Activated CD8-positive, alpha-beta memory T cell treated with anti-CD3 and anti-CD28 coated beads, Interleukin-2, amount 50 U/mL, for 48 hours (primary cell): Measurements from ENCODE around the gene GALNT2.

Experiments
- DNase-seq: peaks from one replicate; pipeline ENCODE4 v3.0.0-alpha.2; 2020

The GALNT2 gene

DNA sequence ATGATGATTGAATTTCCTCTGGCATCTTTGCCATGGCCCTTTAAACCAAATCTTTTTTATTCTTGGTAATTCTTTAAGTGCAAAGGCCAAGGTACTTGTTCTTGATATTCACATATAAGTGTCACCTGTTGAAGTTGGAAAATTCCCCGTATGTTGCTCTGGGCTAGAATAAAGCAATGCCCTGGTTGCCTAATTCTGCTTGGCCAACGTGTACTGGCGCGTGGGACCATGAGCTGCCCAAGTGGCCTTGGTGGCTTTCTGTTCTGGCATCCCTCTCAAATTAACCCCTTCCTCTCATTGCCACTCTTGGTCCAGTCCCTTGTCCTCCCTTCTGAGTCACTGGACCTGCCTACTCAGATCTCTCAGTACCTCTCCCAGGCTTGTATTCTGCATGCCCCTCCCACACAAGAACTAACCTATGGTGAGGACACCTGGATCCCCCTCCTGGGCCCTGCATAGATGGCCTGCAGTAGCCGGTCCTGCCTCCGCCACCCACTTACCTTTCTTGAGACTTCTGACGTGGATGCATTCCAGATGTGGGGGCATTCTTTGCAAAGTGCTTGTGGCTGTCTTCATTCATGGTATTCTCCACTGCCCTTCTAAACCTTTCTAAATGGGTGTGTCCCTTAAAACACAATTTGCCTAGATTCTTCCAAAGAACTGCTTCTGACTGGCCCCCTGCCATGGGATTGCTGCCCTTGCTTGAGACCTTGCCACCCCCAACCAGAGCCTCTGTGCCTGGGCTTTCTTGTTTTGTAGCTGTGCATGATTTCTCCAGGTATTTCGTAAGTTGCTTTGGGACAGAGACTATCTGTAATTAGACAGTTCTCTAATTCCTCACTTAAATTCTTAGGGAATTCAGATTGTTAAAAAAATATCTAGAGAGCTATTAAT, 152.4 kb downstream of the GALNT2 start:
- DNase-seq = no peak

GRCh38 chr1:230220478-230220877, 153.4 kb downstream of the GALNT2 start:
- no peak for DNase-seq

DNA sequence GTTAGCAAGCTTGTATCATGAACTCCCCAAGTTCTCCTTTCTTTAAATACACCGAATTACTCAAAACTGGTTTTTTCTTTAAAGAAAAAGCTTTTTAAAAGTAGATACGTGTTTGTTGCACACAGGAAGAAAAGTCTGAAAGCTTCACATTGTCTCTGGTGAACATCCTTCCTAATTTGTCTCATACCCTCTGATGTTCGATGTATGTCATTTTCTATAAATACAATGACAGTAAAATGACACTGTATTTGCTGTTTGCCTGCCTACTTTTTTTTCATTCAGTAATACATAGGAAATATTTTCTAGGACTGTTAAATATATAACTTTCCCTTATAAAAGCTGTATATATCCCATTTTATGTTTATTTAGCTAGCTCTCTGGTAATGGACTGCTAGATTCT, 153.9 kb downstream of the GALNT2 start:
- no peak for DNase-seq

DNA sequence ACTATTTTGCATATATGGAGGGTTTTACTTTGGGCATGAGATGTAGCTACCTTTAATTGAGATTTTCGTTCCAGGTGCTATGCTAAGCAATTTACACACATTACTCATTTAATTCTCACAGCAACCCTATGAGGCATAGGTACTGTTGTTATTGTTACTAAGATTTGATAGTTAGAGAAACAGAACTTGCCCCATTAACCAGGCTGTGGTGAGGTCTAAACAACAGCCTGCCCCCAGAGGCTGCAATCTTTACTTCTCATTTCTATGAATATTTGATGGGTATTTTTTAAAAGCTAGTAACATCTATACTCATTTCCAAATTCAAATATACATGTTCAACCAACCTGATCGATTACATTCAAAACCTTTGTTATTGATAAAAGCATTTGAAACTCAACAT, 155.6 kb downstream of the GALNT2 start:
- no peak for DNase-seq

- DNase-seq = no peak
Observed at GRCh38 chr1:230224101-230224960, 157.3 kb downstream of the GALNT2 start.

GRCh38 chr1:230226007-230226800, 159.2 kb downstream of the GALNT2 start:
- no peak for DNase-seq

- no peak for DNase-seq
Observed at GRCh38 chr1:230226814-230227213, 159.8 kb downstream of the GALNT2 start.

DNA sequence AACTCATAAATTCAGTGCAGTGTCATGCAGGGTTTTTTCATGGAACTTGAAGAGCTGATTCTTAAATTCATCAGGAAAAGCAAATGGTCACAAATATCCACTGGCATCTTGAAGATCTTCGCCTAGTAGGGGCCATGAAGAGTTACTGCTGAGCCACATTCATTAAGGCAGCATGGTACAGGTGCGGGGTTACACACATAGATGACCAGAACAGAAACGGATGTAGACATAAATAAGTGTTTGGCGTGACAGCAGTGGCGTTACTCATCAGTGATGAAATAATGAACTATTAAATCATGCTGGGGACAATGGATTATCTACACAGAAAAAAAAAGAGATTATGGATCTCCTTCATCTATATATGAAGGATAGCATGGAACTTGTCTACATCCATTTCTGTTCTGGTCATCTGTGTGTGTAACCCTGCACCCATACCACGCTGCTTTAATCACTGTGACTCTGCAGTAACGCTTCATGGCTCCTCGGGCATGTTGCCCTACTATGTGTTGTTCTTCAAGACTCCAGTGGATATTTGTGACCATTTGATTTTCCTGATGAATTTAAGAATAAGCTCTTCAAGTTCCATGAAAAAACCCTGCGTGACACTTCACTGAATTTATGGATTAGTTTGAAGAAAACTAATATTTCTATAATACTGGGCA, 161.3 kb downstream of the GALNT2 start:
- no peak for DNase-seq

GRCh38 chr1:230230273-230230672, 163.2 kb downstream of the GALNT2 start:
- DNase-seq = no peak

GRCh38 chr1:230230948-230231773, 164.1 kb downstream of the GALNT2 start:
- no peak for DNase-seq

GRCh38 chr1:230231774-230232145, 164.7 kb downstream of the GALNT2 start:
- no peak for DNase-seq

GRCh38 chr1:230232371-230232771, 165.3 kb downstream of the GALNT2 start:
- DNase-seq = no peak

DNA sequence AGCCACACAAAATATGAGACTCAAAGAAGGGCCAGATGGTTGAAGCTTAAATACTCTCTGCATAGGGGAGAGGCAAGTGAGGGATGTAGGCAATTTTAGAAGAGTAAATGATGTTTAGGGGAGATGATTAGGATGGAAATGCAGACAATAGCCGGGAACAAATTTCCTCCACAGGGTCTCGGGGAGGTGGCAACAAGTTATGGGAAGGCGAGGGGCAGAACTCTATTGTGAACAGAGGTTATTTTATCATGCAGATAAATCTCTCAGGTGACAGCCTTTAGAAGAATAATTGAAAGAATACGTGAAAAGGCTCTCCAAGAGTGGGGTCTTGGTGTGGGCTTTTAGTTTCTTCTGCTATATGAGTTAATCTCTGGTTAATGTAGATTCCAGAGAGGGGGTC, 166.7 kb downstream of the GALNT2 start:
- DNase-seq = no peak

GRCh38 chr1:230235876-230236275, 168.8 kb downstream of the GALNT2 start:
- DNase-seq = no peak

DNA sequence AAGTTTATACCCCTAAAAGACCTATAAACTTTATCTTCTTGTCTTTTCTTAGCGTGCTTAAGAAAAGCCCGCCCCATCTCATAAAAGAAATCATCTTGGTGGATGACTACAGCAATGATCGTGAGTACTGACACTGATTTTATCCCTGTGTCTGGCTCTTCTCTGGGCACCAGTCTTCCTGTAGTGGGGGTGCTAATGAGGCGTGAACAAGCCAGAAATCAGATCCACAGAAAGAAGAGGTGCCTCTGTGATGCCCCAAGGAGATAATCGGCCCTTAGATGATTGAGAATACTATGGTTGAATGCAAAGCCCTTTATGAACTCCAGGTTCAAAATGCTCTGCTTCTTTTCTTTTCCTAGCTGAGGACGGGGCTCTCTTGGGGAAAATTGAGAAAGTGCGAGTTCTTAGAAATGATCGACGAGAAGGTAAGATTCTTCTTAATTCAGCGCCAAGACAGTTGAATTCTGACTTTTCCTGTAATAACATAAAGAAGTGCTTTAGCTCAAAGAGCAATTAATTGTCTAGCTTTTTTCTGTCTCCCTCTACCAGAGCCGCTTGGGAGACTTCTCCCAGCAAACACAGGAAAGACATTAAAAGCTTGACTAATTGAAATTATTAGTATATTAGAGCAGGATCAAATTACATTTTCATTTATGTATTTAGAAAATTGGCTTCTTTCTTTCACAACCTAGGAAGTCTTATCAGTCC, 169.4 kb downstream of the GALNT2 start:
- no peak for DNase-seq

DNA sequence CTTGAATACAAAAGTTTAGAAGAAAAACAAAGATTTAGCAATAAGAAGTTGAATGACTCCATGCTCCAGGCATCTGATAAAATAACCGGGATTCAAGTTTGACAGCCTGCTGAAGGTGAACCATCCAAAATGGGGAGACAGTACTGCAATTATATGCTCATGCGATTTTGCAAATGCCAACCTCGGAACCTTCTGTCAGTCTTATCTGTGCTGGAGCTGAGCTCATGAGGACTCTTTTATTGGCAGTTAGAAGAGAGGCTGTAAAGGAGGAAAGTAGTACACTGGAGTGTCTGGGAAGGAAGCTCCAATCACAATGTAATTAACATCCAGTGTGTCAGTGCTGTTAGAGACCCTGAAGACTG, 170.0 kb downstream of the GALNT2 start:
- DNase-seq = no peak

DNA sequence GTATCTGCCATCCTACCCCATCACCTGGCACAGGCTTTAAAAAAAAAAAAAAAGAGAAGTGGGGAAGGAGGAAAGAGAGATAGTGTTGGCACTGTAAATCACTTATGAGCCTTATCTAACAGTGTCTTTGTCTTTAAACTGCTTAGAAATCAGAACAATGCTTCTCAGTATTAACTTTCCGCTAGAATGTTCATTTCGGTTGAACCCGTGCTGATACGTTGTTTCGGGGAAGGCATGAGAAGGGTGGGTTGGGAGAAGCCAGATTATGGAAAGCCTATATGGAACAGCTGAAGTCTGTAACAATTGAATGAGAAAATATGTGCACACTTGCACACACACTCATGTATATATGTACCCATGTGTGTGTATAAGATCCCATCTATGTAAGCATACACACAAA, 170.8 kb downstream of the GALNT2 start:
- no peak for DNase-seq

DNA sequence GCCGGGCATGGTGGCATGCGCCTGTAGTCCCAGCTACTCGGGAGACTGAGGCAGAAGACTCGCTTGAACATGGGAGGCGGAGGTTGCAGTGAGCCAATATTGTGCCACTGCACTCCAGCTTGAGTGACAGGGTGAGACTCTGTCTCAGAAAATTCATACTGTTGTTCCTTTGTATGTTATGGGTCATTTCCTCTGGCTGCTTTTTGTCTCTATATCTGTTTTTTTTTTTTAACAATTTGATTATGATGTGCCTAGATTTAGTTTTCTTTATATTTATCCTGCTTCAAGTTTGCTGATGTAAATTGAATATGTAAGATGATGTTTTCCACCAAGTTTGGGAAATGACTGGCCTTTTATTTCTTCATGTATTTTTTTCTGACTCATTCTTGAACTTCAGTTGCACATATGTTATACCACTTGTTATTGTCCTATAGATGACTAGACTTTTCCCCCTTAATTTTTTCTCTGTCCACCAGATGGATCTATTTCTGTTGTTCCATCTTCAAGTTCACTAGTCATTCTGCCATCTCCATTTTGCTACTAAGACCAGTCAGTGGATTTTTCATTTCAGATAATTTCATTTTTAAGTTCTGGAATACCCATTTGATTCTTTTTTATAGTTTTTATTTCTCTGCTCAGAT, 173.5 kb downstream of the GALNT2 start:
- DNase-seq = no peak

DNA sequence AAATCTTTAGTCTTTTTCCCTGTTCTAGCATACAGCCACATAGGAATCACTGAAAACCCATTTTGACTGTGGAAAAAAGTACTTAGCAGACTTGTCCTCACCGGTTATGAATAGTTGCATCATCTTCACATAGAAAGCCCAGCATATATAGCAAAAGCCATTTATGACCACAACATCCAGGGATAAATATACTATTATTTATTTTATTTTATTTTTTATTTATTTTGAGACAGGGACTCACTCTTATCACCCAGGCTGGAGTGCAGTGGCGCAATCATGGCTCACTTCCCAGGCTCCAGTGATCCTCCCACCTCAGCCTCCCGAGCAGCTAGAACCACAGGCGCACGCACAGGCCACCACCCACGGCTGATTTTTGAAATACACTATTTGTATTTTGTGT, 175.3 kb downstream of the GALNT2 start:
- no peak for DNase-seq

- DNase-seq = no peak
Observed at GRCh38 chr1:230243146-230243545, 176.1 kb downstream of the GALNT2 start.
